Pancreas (tissue), 10 donors: ENCODE data around the gene RAB36. TPM values are rescaled to one million over a fixed set of nuclear protein-coding genes. Genes with fewer than 3 reads are reported as not detected.
A peak's percentile ranks its signal among the peaks of the same experiment; 100 is the strongest.

Source experiments
- ATAC-seq, 4 donors: fragments of 200-7000 bp; cut with Tn5 transposase; one replicate each; pipeline versions ENCODE4 v1.8.0 to v1.9.1; 2020; ENCODE audit warnings: mild to moderate bottlenecking in 4 of 4, moderate library complexity in 4 of 4
- DNase-seq, 6 donors: peaks; one replicate each; pipeline ENCODE4 v3.0.0-alpha.2; 2020
- FAIRE-seq: peaks from 2 replicates; lab custom pipeline; 2012; peaks lifted over from hg19 to GRCh38; lab: Jason Lieb, UNC
- H3K27ac ChIP-seq, 4 donors: fragments of 200-600 bp; sonication (generic); 1 replicate in 3 of 4; 2 replicates in 1 of 4; pipeline versions ENCODE4 v1.5.0 to v1.8.0; 2020
- H3K27me3 ChIP-seq, 4 donors: fragments of 200-600 bp; one replicate each; pipeline ENCODE4 v1.8.0; 2021
- H3K36me3 ChIP-seq, 3 donors: fragments of 200-600 bp; sonication (generic) in 1 of 3; one replicate each; pipeline versions ENCODE4 v1.5.0 to v1.8.0; 2020 to 2021
- H3K4me1 ChIP-seq, 3 donors: fragments of 200-600 bp; one replicate each; pipeline ENCODE4 v1.8.0; 2021
- H3K4me3 ChIP-seq, 4 donors: fragments of 200-600 bp; sonication (generic) in 2 of 4; one replicate each; pipeline versions ENCODE4 v1.5.0 to v1.8.0; 2020 to 2021
- H3K9me3 ChIP-seq, 4 donors: fragments of 200-600 bp; one replicate each; pipeline ENCODE4 v1.8.0; 2021
- WGBS, 2 donors: extraction: QIAGEN DNeasy Blood & Tissue Kit; methylation state at CpG; one replicate each; pipeline ENCODE4 v1.1.7; 2013; 5-methylcytosine and 5-hydroxymethylcytosine counted together
- intact Hi-C, 3 donors: fragments of 100-400 bp; cut with DNase I; formaldehyde crosslinking; loops; one replicate each; pipeline versions ENCODE4 v1.11.1 to v1.14.2; 2022
- polyA plus RNA-seq, 2 donors: library from polyadenylated mRNA; stranded (reverse); fragments of 200-250 nt; gene quantifications; one replicate each; pipeline ENCODE4 v1.2.3, GENCODE V29; 2013
- total RNA-seq, 6 donors: library from RNA; stranded (reverse); fragmentation: NEBNext Ultra II Directional in 4 of 6; extraction: Animal tissue kit (Norgen Biotek cat#: 25700) in 4 of 6; gene quantifications; one replicate each; pipeline versions ENCODE4 v1.2.1 to v1.2.4, GENCODE V29; 2021 to 2023
- TF ChIP-seq, protein P1 (sequence below), 4 donors: fragments of 200-600 bp; sonication (generic) in 3 of 4; IDR thresholded peaks; one replicate each; pipeline versions ENCODE4 v1.5.0 to v1.8.0; 2021; ENCODE audit warnings: antibody characterized with exemption in 4 of 4
- donor health status: healthy with polysubstance abuse.
- donor health status: DM: no; HTN: no; CAD: no; lungs with moderate emphysema.
- donor health status: DM: no; HTN: no; CAD: no.
- donor health status: control.
- donor health status: control.
- donor health status: Bipolar disorder and iron deficiency.
- donor health status: DM: yes; HTN: yes; CAD: no.
- donor health status: DM: no; HTN: no; CAD: no.
- donor health status: DM: no; HTN: no; CAD: no.
- donor health status: DM: yes; HTN: yes; CAD: no.

The RAB36 gene
- total and polyA plus RNA-seq, 8 donors: 1.2 to 7.3 (median 3.1) TPM

DNA sequence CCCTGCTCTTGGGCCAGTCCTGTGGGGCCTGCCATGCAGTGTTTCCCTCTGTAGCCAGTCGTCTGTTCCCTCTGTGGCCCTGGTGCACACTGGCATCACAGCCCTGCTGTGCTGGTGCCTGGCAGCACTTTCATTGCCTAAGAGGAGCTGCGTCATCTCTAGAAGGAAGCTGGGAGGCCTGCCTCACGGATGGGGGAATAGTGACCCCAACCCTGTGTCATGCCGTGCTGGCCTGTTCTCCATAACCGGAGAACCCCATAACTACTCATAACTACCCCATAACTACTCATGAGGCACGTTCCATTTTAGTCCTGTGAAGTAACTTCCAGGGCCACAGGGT, 14.0 kb downstream of the RAB36 start:
- no peak for ATAC-seq
- 82 to 87% methylated on average over 6 of the region's 6 CpGs for WGBS, 2 donors
- no peaks in the 10 kb centered on the region for H3K9me3 ChIP-seq
- no peak for FAIRE-seq
- H3K4me3 ChIP-seq: no peak overlapping the region
- no peaks in the 10 kb centered on the region for H3K4me1 ChIP-seq
- DNase-seq: no peak
- intact Hi-C loops: no loop called here
- no peak overlapping the region for H3K27ac ChIP-seq
- H3K36me3 ChIP-seq: no peaks in the 10 kb centered on the region
- H3K27me3 ChIP-seq: no peaks in the 10 kb centered on the region
- TF ChIP-seq, protein P1, sequence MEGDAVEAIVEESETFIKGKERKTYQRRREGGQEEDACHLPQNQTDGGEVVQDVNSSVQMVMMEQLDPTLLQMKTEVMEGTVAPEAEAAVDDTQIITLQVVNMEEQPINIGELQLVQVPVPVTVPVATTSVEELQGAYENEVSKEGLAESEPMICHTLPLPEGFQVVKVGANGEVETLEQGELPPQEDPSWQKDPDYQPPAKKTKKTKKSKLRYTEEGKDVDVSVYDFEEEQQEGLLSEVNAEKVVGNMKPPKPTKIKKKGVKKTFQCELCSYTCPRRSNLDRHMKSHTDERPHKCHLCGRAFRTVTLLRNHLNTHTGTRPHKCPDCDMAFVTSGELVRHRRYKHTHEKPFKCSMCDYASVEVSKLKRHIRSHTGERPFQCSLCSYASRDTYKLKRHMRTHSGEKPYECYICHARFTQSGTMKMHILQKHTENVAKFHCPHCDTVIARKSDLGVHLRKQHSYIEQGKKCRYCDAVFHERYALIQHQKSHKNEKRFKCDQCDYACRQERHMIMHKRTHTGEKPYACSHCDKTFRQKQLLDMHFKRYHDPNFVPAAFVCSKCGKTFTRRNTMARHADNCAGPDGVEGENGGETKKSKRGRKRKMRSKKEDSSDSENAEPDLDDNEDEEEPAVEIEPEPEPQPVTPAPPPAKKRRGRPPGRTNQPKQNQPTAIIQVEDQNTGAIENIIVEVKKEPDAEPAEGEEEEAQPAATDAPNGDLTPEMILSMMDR (IDR thresholded peaks at IDR 0.05): no peak

DNA sequence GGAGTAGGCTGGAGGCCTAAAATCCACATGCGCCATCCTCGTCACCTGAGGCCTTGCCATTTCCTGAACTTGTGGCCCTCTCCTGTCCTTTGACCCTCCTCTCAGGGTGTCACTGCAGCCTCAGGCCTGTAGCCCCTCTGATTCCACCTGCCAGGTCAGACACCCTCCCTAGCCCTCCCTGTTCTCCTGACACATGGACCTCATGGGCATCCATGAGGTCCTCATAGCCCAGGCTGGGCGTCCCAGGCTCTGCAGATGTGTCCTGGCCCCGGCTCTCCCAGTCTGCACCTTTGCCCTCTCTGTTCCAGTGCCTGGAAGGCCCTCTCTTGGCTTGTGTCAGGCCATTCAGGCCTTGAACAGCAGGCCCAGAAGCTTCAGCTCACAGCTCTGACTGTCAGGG, 15.8 kb downstream of the RAB36 start:
- ATAC-seq: no peak
- intact Hi-C loops: no loop called here
- H3K9me3 ChIP-seq: no peaks in the 10 kb centered on the region
- H3K27me3 ChIP-seq: no peaks in the 10 kb centered on the region
- FAIRE-seq: no peak
- no peak for DNase-seq
- no peaks in the 10 kb centered on the region for H3K36me3 ChIP-seq
- no peak overlapping the region for H3K27ac ChIP-seq
- TF ChIP-seq, protein P1 (IDR thresholded peaks at IDR 0.05): no peak
- H3K4me3 ChIP-seq: no peak overlapping the region
- no peaks in the 10 kb centered on the region for H3K4me1 ChIP-seq
- 92% methylated on average over 4 of the region's 4 CpGs for WGBS, 2 donors

DNA sequence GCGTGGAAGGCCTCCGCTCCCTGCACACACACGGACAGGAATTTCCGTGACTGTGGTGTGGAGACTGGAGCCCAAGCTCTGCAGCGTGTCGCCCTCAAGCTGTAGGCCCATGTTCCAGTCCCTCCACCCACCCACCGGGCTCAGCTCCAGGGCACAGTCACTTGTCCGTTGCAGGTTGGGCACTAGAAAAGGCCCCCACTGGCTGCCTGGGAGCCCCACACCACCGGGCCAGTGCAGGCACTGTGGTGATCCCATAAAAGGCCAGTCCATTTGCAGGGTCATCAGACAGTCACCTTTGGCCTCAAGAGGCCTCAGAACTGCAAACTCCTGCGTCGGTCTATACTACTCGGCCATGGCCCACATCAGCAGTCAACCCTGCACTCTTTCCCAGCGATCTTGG, 16.3 kb downstream of the RAB36 start:
- 88 to 89% methylated on average over 13 of the region's 13 CpGs for WGBS, 2 donors
- no peaks in the 10 kb centered on the region for H3K27me3 ChIP-seq
- no peaks in the 10 kb centered on the region for H3K9me3 ChIP-seq
- H3K36me3 ChIP-seq: no peaks in the 10 kb centered on the region
- intact Hi-C loops: no loop called here
- FAIRE-seq (no peak), DNase-seq (no peak), ATAC-seq (no peak)
- no peaks in the 10 kb centered on the region for H3K4me1 ChIP-seq
- no peak overlapping the region for H3K27ac ChIP-seq
- TF ChIP-seq, protein P1 (IDR thresholded peaks at IDR 0.05): no peak
- no peak overlapping the region for H3K4me3 ChIP-seq

DNA sequence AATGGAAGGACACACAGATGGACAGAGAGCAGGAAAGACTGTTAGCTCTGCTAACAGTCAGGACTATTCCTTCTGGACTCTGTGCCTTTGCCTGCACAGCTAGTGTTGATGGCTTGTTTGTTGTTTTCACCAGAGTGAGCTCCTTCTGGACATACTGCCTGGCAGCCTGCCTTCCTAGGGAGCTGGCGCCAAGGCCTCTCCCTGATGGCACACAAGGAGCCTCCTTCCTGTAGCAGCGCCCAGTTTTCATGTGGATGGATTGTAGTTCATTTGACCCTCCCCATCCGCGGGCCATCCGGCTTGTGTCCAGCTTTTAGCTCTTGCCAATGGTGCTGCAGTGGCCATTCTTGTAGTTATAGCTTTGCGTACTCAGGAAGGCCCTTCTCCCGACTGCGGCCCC, 18.4 kb downstream of the RAB36 start:
- TF ChIP-seq, protein P1 (IDR thresholded peaks at IDR 0.05): no peak
- Histone ChIP-seq H3K27me3 (no peaks in the 10 kb centered on the region), H3K27ac (no peak overlapping the region), H3K36me3 (no peaks in the 10 kb centered on the region), H3K9me3 (no peaks in the 10 kb centered on the region), H3K4me1 (no peaks in the 10 kb centered on the region), H3K4me3 (no peak overlapping the region)
- WGBS, 2 donors: 88 to 91% methylated on average over 8 of the region's 8 CpGs
- peak in 2 of 4 donors; percentile 39 to 57 for ATAC-seq
- no peak for DNase-seq
- intact Hi-C loops: no loop called here
- no peak for FAIRE-seq

DNA sequence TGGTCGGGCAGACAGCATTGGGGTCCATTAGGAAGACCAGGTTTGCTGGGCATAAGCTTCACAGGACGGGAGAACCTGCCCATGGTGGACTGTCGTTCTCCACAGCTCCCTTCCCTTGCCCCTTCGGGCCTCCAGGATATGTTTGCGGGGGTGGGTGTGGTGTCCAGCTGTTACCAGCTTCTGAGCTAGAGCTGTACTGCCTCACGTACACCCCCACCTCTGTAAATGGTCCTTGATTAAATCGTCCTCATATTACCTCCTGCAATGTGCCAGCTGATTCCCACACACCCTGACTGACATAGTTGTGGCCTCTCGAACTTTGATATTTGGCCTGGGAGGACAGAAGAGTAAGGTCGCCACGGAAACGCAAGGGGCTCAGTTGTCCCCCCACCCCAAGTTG, 18.8 kb downstream of the RAB36 start:
- TF ChIP-seq, protein P1 (IDR thresholded peaks at IDR 0.05): no peak
- intact Hi-C loops: no loop called here
- Histone ChIP-seq H3K27ac (no peak overlapping the region), H3K9me3 (no peaks in the 10 kb centered on the region), H3K4me1 (no peaks in the 10 kb centered on the region), H3K27me3 (no peaks in the 10 kb centered on the region), H3K4me3 (no peak overlapping the region), H3K36me3 (no peaks in the 10 kb centered on the region)
- ATAC-seq: peak in 1 of 4 donors; percentile 15
- no peak for FAIRE-seq
- no peak for DNase-seq
- 75% methylated on average over 11 of the region's 11 CpGs for WGBS, 2 donors
